Keratinocyte (primary cell): Measurements from ENCODE around the gene B4GAT1. TPM values are rescaled to one million over a fixed set of nuclear protein-coding genes. Genes with fewer than 3 reads are reported as not detected.
"Not testable (repeated sequence)": the region's sequence is repeated elsewhere in the genome, so short reads cannot be mapped to it uniquely, and the experiment has no call there.

ENCODE experiments used
- DNase-seq: peaks from one replicate; pipeline ENCODE4 v3.0.0-alpha.2; 2011; ENCODE audit warnings: low read depth, missing footprints, low spot score
- FAIRE-seq: peaks from 2 replicates; lab custom pipeline; 2011; peaks lifted over from hg19 to GRCh38; lab: Jason Lieb, UNC
- H2AFZ ChIP-seq: 2 replicates; pipeline ENCODE4 v1.6.0; 2012; ENCODE audit warnings: low read length, control low read depth, inconsistent platforms; ENCODE audit not compliant: control insufficient read depth
- H3K27ac ChIP-seq: 2 replicates; pipeline ENCODE4 v1.5.1; 2011; ENCODE audit warnings: low read length; ENCODE audit not compliant: control insufficient read depth, insufficient read depth
- H3K27me3 ChIP-seq: 3 replicates; pipeline ENCODE4 v1.6.0; 2011; ENCODE audit warnings: low read length; ENCODE audit not compliant: control insufficient read depth, insufficient read depth; ENCODE audit errors: extremely low read depth
- H3K36me3 ChIP-seq, 2 experiments: 2 replicates in 1 of 2; 3 replicates in 1 of 2; pipeline ENCODE4 v1.5.1; 2011; ENCODE audit warnings: low read length in 2 of 2, mild to moderate bottlenecking in 1 of 2; ENCODE audit not compliant: control insufficient read depth in 2 of 2, insufficient read depth in 2 of 2; ENCODE audit errors: extremely low read depth in 1 of 2
- H3K4me1 ChIP-seq: 3 replicates; pipeline ENCODE4 v1.5.1; 2011; ENCODE audit warnings: low read length; ENCODE audit not compliant: control insufficient read depth, insufficient read depth; ENCODE audit errors: extremely low read depth
- H3K4me2 ChIP-seq: 3 replicates; pipeline ENCODE4 v1.6.0; 2011; ENCODE audit warnings: low read depth, low read length; ENCODE audit not compliant: control insufficient read depth, insufficient read depth; ENCODE audit errors: extremely low read depth
- H3K4me3 ChIP-seq, 3 experiments: fragments of 200-600 bp in 1 of 3; sonication (generic) in 1 of 3; 2 replicates in 2 of 3; 3 replicates in 1 of 3; pipeline ENCODE4 v1.5.1; 2011 to 2016; ENCODE audit warnings: low read length in 3 of 3, mild to moderate bottlenecking in 3 of 3, control low read depth in 2 of 3, inconsistent platforms in 1 of 3, low read depth in 1 of 3, mixed read lengths in 1 of 3, mixed run types in 1 of 3, moderate library complexity in 1 of 3; ENCODE audit not compliant: control insufficient read depth in 2 of 3, insufficient read depth in 2 of 3; ENCODE audit errors: extremely low read depth in 1 of 3
- H3K79me2 ChIP-seq: 2 replicates; pipeline ENCODE4 v1.6.0; 2012; ENCODE audit warnings: low read length; ENCODE audit not compliant: control insufficient read depth, insufficient read depth
- H3K9ac ChIP-seq: 3 replicates; pipeline ENCODE4 v1.6.0; 2011; ENCODE audit warnings: low read length; ENCODE audit not compliant: control insufficient read depth, insufficient read depth; ENCODE audit errors: extremely low read depth
- H3K9me1 ChIP-seq: 3 replicates; pipeline ENCODE4 v1.6.0; 2011; ENCODE audit warnings: low read length; ENCODE audit not compliant: control insufficient read depth, insufficient read depth; ENCODE audit errors: extremely low read depth
- H3K9me3 ChIP-seq: 2 replicates; pipeline ENCODE4 v1.5.1; 2012; ENCODE audit warnings: low read depth, low read length; ENCODE audit not compliant: control insufficient read depth
- H4K20me1 ChIP-seq: 3 replicates; pipeline ENCODE4 v1.6.0; 2011; ENCODE audit warnings: low read length; ENCODE audit not compliant: control insufficient read depth, insufficient read depth; ENCODE audit errors: extremely low read depth
- dilution Hi-C: fragments of 300-500 bp; cut with MboI; formaldehyde crosslinking; loops from one replicate; pipeline ENCODE4 v1.7.0; 2020; ENCODE audit warnings: low sequenced_read_pairs; ENCODE audit not compliant: extremely low pct_ligation_motif_present
- polyA plus RNA-seq, 5 experiments: library from polyadenylated mRNA; depleted of rRNA in 3 of 5; stranded (reverse) in 3 of 5; stranded (forward) in 1 of 5; unstranded in 1 of 5; fragments of >200 nt; gene quantifications; 1 replicate in 1 of 5; 2 replicates in 3 of 5; 3 replicates in 1 of 5; pipeline versions ENCODE4 v1.2.1 to v1.2.3, GENCODE V29; 2011 to 2012; ENCODE audit warnings: missing spikeins in 2 of 5, low read depth in 1 of 5, low replicate concordance in 1 of 5
- TF ChIP-seq, protein P1 (sequence below), 3 experiments: IDR thresholded peaks in 1 of 3; conservative IDR thresholded peaks in 1 of 3; optimal IDR thresholded peaks in 1 of 3; 2 replicates in 2 of 3; 3 replicates in 1 of 3; pipeline versions ENCODE3 to v1.5.1; 2011; ENCODE audit warnings: low read length in 3 of 3, mild to moderate bottlenecking in 3 of 3, moderate library complexity in 2 of 3, control low read depth in 1 of 3, inconsistent platforms in 1 of 3; ENCODE audit not compliant: insufficient read depth in 2 of 3; ENCODE audit errors: extremely low read depth in 1 of 3

Gene B4GAT1
- polyA plus RNA-seq, 1 donor (not counting 4 experiments of a cell fraction or from before 2014, with no cell fraction given), result 5.2 TPM

DNA sequence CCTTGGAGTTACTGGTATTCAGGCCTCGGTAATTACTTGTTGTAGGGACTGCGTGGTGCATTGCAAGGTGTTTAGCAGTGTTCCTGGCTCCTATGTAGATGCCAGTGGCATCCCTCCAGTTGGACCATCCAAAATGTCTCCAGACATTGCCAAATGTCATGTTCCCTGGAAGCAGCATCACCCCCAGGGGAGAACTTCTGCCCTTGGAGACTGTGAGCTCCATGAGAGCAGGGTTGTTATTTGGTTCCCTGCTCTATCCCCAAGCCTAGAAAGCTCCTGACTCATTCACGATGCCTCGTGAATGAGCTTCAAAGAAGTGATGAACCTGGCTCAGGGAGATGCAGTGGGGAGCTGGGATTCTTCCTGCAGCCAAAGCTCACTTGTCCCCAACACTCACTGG is 25.8 kb downstream of the B4GAT1 start:
- no peak overlapping the region for H3K27ac ChIP-seq
- no peak overlapping the region for H3K4me2 ChIP-seq
- H3K79me2 ChIP-seq, result no peaks in the 10 kb centered on the region
- H3K27me3 ChIP-seq, result peaks cover 1% of the 10 kb centered on the region
- no peak overlapping the region for H2AFZ ChIP-seq
- H3K9ac ChIP-seq, result no peak overlapping the region
- H3K36me3 ChIP-seq, result no peaks in the 10 kb centered on the region
- no peak overlapping the region for H3K4me3 ChIP-seq
- no peak for DNase-seq
- TF ChIP-seq, protein P1, sequence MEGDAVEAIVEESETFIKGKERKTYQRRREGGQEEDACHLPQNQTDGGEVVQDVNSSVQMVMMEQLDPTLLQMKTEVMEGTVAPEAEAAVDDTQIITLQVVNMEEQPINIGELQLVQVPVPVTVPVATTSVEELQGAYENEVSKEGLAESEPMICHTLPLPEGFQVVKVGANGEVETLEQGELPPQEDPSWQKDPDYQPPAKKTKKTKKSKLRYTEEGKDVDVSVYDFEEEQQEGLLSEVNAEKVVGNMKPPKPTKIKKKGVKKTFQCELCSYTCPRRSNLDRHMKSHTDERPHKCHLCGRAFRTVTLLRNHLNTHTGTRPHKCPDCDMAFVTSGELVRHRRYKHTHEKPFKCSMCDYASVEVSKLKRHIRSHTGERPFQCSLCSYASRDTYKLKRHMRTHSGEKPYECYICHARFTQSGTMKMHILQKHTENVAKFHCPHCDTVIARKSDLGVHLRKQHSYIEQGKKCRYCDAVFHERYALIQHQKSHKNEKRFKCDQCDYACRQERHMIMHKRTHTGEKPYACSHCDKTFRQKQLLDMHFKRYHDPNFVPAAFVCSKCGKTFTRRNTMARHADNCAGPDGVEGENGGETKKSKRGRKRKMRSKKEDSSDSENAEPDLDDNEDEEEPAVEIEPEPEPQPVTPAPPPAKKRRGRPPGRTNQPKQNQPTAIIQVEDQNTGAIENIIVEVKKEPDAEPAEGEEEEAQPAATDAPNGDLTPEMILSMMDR (optimal IDR thresholded peaks at IDR 0.05 in 1 of 3, IDR thresholded peaks at IDR 0.05 in 1 of 3, conservative IDR thresholded peaks at IDR 0.05 in 1 of 3; ENCODE audit: extremely low read depth in 1 of 3, insufficient read depth in 2 of 3, low read length in 3 of 3), result no peak
- H4K20me1 ChIP-seq, result no peaks in the 10 kb centered on the region
- dilution Hi-C loops, result no loop called here
- no peaks in the 10 kb centered on the region for H3K9me3 ChIP-seq
- FAIRE-seq, result no peak
- peaks cover 28% of the 10 kb centered on the region for H3K4me1 ChIP-seq
- no peaks in the 10 kb centered on the region for H3K9me1 ChIP-seq

- H4K20me1 ChIP-seq, H3K4me2 ChIP-seq, FAIRE-seq, H3K36me3 ChIP-seq, H3K27ac ChIP-seq, DNase-seq, H3K9me1 ChIP-seq, H3K79me2 ChIP-seq, H3K9ac ChIP-seq, H3K9me3 ChIP-seq, H3K4me3 ChIP-seq, dilution Hi-C loops, H2AFZ ChIP-seq, H3K27me3 ChIP-seq: not testable (repeated sequence)
- H3K4me1 ChIP-seq, result peaks cover 25% of the 10 kb centered on the region
These were observed 26.7 kb downstream of the B4GAT1 start for GRCh38 chr11:66320748-66321147.

DNA sequence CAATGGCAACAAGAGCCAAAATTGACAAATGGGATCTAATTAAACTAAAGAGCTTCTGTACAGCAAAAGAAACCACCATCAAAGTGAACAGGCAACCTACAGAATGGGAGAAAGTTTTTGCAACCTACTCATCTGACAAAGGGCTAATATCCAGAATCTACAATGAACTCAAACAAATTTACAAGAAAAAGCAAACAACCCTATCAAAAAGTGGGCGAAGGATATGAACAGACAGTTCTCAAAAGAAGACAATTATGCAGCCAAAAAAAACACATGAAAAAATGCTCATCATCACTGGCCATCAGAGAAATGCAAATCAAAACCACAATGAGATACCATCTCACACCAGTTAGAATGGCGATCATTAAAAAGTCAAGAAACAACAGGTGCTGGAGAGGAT is 27.1 kb downstream of the B4GAT1 start:
- H3K36me3 ChIP-seq, FAIRE-seq, H4K20me1 ChIP-seq, H3K27ac ChIP-seq, H2AFZ ChIP-seq, H3K9me1 ChIP-seq, H3K9ac ChIP-seq, H3K4me2 ChIP-seq, H3K4me3 ChIP-seq, dilution Hi-C loops, DNase-seq, H3K9me3 ChIP-seq, H3K79me2 ChIP-seq: not testable (repeated sequence)
- Histone ChIP-seq H3K27me3 (peaks cover 11% of the 10 kb centered on the region), H3K4me1 (peaks cover 22% of the 10 kb centered on the region)
